ENCODE measurements around the gene DHRS9.
"Not testable (repeated sequence)": the region's sequence is repeated elsewhere in the genome, so short reads cannot be mapped to it uniquely, and the experiment has no call there.

Gene DHRS9

DNA sequence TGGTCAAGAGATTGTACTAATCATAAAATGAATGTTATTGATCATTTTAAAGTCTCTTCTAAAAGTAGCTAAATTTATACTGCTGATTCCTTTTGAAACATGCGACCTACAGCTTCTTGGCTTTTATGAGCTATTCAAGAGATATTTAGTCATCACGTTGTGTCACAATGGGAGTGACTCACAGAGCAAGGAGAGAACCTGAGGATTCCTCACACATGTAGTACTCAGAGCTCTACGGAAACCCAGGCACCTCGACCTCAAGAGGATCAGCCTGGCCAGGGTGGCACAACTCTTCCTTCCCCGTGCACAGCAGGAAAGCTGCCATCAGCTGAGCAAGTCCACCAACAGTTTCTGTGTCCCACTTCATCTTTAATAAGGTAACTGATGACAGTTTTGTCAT lies at the start of gene DHRS9:
Gene DHRS9, plus strand, starts transcription at position 223 of the 400 bp plus-strand sequence. CDS start 12,019 bp downstream, outside the sequence.
- no peak for DNase-seq

DNA sequence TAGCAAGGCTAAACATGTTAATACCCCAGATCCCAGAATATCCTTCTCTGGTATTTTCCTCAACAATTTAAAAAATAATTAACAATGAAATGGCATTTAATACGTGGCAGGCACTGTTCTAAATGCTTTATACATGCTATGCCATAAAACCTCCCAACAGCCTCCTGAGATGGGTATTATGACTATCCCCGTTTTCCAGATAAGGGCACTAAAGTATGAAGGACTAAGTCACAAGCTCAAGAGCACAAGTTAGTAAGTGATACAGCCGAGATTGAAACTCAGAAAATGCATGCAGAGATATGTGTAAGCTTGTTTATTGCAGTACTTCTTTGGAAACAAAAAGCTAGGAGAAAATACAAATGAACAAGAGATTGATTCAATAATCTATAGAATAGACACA lies 46.2 kb upstream of the DHRS9 start:
- DNase-seq: no peak

DNA sequence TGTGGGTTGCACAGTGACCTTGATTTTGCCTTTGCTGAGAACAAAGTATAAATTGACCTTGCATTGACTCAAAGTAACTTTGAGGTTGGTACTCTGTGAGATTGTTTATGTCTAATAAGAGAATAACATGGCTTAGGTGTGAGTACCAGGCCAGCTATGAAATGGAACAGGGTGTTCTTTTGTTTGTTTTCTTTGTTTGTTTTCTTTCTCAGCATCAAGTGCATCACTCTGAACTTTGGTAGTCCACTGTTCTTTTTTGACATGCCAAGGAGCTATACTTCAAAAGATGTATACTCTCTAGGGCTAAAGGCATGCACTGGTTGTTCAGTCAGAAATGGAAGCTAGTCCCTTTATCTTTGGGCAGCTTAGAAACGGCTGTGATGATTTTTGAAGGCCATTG lies 43.3 kb upstream of the DHRS9 start:
- no peak for DNase-seq

DNA sequence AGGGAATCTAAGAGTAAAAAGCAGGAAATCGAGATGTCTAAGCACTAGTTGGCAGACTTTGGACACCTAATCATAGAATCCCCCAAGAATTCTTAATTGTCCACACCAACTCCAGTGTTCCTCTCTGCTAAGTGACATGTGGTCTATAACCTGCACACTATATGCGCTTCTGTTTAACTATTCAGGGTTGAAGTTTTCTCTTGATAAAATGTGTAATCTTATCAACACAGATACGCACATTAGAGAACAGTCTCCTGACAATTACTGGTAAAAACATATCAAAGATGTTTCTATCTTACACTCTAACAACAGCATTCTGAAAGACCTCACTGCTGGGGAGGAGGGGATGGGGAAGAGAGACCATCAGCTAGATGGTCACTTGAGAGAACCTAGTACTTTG lies 42.1 kb upstream of the DHRS9 start:
- DNase-seq: no peak

DNA sequence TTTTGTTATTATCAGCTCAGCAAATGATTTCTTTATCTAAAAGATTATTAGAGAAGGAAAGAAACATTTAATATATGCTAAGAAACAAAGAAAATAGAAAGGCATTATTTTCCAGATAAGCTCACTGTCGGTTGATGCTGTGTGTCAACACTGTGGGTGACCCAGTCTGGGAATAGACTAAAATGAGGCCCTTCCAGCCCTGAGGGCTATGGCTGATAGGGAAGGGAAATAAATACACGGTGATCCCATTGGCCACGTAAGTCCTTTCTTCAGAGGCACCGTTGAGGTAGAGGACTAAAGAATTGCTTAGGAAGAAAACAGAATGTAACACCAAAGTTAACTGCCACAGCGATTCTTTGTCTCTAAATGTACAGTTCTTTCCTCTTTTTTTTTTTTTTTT lies 40.0 kb upstream of the DHRS9 start:
- DNase-seq: no peak

DNA sequence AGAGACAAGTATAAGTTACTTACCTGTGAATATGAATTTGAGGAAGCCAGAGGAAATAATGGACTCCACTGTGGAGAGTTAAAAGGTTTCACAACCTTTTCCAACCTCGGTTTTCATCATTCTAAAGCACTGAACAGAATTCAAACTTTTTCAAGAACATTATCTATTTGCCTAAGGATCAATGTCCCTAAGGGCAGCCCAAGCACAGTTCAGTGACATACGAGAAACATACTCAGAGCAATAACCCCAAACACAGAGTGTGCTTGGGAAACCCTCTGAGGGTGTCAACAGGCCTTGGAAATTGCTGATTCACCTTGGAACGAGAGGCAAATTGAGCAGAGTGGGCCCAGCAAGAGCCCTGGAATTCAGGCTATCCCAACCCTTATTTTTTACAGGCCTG lies 38.2 kb upstream of the DHRS9 start, which contains the start of gene ABCB11:
Gene ABCB11, minus strand, starts transcription at position 123 of the 400 bp plus-strand sequence. CDS start 13,199 bp downstream, outside the sequence.
- DNase-seq: no peak

DNA sequence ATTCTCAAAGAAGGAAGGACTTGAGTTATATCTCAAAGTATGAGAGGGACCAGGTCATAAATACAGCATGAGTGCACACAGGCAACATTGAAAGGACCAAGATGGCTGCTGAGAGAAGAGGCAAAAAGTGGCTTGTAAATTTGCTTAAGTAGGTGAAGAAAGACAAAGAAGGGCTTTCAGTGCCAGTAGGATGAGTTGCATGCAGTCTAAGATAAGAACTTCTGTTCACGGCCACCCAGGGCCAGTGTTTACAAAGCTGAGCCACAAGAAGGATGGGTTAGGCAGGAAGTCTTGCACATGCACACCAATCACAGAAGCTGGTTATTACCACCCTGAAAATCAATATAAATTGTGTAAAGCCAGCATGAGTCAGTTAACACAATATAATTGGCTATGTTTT lies 35.1 kb upstream of the DHRS9 start:
- no peak for DNase-seq

DNA sequence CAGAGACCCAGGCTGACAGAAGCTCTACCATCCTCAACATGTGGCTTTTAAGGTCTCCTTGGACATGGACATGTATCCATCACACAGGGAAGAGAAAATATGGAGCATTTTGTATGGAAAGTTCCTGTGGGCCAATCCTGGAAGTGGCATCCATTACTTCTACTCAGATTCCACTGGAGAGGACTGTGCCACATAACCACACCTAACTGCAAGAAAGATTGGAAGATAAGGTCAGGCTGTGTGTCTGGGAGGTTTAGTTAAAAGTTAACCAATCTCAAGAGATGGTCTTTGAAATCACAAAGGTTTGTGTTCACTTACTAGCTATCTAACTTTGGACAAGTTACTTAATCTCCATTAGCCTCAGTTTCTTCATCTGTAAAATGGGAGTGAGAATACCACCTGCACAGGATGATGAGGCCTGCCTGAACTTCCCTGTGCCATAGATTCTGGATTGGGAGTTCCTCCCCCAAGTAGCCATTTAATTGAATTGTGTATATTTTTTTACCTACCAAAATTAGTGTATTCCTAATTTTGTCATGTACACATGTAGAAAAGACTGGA lies 34.3 kb upstream of the DHRS9 start:
- no peak for DNase-seq

DNA sequence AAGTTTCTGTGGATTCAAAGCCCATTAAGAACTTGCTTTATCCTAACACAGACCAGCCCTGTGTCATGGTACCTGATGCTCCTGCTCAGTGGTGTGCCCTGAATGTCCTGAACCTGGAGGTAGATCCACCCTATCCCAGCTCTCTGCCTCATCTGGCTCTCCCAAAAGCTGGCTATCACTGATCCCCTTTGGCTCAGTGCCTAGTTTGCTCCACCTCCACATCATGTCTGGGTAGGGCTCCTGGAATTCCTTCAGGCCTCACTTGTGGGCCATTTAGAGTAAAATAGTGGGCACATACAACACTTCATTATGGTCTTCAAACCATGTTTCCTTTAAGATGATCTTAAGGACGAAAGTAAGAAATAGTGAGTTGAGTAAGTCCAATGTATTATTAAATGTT lies 33.5 kb upstream of the DHRS9 start:
- no peak for DNase-seq

DNA sequence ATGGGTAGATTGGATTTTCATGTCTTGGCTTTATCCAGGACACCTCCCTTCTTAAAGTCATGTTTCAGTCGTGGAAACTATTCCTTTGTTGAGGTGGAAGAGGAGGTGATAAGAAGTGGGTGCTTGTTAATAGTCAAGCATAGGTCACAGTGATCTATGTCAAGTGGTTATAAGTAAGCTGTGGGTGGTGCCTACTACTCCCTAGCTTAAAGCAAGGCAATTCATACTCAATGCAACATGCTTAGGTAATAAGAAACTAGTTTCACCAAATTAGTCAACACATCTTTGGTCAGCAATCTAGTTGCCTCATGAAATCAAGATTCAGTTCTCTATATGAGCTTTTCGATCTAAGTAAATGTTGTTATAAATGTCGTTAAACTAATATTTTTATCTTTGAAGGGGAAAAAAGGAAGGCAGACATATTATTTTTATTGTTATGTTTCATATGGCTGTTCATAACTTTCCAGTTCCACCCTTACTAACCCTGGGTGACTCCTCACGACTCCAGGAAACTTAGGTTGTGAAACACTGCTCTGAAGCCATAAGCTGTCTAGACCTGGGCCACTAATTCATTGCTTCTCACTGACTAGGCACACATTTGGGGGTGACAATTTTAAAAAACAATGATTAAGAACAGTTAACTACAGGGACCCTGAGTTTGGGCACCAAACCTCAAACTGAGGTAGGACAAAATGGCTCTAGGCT lies 32.5 kb upstream of the DHRS9 start:
- DNase-seq: no peak

DNA sequence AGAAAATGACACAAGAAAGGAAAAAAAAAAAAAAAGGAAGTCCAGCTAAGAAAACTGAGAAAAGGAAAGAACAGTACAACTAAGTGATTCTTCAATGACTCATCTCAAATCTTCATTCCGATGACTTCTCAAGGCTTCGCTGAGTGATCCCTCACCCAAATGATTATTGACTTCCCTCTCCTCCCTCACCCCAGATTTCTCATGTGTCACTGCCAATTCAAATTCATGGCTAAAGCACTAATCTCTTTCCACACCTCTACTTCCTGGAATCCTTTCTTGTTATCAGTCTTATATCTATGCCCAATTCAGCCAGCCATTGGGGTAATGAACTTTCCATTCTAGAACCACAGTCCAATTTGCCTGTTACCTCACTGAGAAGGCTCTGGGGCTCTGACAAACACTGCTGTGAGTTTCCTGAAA lies 31.0 kb upstream of the DHRS9 start:
- no peak for DNase-seq

DNA sequence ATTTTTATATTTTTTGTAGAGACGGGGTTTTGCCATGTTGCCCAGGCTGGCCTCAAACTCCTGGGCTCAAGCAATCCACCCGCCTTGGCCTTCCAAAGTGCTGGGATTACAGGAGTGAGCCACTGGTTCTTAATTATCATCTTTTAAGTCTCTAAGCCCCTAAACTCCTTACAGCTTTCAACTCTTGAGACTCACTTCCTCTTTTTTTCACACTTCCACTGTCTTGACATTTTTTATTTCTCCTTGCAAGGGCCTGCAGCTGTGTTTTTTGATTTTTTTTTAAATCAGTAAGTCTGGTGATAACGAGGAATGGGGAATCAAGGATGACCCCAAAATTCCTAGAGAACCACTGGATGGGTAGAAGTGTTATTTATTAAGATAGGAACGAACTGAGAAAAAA lies 29.7 kb upstream of the DHRS9 start:
- no peak for DNase-seq

DNA sequence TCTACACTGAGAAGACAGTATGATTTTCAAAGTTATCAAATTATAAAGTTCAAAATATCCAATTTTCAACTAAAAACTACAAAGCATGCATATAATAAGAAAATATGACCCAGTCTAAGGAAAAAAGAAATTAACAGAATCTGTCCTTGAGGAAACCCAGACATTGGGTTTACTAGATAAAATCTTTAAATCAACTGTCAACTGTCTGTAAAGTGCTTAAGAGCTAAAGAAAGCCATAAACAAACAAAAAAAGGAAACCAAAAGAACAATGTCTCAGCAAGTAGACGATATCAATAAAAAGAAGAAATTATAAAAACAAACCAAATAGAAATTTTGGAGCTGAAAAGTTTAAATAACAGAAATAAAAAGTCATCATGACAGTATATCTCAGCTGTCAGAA lies 27.8 kb upstream of the DHRS9 start:
- DNase-seq: no peak

DNA sequence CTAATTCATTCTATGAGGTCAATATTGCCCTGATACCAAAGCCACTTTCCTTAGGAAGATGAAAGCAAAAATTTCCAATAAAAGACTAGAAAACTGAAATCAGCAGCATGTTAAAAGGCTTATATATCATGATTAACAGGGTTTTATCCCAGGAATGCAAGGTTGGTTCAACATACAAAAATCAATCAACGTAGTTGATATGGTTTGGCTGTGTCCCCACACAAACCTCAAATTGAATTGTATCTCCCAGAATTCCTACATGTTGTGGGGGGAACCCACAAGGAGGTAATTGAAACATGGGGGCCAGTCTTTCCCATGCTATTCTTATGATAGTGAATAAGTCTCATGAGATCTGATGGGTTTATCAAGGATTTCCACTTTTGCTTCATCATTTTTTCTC lies 26.5 kb upstream of the DHRS9 start:
- DNase-seq: no peak

DNA sequence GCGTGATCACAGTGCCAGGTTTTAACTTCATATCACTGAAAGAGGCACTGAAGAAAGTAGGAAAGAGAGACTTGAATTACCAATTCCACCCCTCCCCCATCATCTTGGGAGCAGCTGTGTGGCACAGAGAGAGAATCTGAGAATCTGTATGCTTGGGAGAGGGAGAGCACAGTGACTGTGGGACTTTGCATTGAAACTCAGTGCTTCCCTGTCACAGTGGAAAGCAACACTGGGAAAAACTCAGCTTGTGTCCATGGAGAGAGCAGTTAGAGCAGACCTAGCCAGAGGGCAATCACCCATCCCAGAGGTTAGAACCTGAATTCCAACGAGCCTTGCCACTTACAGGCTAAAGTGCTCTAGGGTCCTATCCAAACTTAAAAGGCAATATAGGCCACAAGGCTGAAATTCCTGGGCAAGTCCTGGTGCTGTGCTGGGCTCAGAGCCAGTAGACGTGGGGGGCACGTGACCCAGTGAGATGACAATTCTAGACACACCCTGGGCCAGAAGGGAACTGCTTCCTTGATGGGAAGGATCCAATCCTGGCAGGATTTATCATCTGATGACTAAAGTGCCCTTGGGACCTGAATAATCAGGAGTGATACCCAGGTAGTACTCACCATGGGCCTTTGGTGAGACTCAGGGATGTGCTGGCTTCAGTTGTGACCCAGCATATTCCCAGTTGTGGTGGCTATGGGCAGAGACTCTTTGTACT lies 22.8 kb upstream of the DHRS9 start:
- DNase-seq: no peak

DNA sequence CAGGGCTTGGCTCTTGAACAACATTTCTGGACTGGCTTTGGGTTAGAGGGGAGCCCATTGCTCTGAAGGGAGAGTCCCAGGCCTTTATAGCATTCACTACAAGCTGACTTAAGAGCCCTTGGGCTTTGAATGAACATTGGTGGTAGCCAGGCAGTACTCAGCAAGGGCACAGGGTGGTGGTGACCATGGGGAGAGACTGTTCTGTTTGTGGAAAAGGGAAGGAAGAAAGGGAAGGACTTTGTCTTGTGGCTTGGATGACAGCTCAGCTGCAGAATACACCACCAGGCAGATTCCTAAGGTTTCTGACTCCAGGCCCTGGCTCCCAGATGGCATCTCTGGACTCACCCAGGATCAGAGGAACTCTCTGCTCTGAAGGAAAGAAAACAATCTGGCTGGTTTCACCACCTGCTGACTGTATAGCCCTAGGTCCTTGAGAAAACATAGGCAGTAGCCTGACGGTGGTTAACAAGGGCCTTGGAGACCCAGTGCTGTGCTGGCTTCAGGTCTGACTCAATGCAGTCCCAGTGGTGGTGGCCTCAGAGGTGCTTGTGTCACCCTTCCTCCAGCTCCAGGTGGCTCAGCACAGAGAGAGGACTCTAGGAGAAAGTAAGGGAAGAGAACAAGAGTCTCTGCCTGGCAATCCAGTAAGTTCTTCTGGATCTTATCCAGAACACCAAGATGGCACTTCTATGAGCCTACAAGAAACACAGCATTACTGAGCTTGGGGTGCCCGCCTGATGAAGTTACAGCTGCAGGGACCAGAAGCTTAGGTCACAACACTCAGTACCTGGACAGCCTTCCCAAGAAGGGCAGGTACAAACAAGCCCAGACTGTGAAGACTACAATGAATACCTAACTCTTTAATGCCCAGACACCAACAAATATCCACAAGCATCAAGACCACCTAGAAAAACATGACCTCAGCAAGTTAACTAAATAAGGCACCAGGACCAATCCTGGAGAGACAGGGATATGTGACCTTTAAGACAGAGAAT lies 21.8 kb upstream of the DHRS9 start:
- DNase-seq: no peak

DNA sequence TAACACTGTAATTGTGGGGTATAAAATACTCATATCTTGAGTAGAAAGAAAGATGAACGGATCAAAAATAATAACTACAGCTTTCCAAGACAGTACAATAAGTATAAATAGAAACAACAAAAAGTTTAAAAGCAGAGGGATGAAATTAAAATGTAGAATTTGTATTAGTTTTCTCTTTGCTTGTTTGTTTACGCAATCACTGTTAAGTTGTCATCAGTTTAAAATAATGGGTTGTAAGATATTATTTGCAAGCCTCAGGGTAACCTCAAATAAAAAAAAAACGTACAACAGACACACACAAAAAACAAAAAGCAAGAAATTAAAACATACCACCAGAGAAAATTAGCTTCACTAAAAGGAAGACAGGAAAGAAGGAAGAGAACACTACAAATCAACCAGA lies 20.2 kb upstream of the DHRS9 start:
- no peak for DNase-seq

DNA sequence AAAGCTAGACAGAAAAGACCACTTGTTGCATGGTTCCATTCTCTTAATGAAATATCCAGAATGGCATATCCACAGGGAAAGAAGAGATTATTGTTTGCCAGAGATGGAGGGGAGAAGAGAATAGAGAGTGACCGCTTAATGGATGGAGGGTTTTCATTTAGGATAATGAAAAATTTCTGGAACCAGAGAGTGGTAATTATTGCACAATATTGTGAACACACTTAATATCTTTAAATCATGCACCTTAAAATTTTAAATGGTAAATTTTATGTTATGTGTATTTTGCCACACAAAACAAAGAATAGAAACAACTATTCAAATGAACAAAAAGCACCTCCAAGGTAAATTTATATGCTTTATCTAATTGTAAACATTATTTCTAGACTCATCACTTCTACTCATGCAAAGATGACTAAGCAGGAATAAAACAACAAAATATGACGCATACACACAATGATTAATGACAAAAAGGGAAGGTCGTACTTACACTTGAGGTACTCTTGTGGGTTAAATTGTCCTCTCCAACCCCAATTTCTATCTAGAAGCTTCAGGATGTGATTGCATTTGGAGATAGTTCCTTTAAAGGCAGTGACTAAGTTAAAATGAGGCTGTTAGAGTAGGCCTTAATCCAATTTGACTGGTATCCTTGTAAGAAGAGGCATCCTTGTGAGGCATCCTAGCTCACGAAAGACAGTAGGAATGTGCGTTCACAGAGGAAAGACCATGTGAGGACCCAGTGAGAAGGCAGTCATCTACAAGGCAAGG lies 18.7 kb upstream of the DHRS9 start:
- DNase-seq: no peak

DNA sequence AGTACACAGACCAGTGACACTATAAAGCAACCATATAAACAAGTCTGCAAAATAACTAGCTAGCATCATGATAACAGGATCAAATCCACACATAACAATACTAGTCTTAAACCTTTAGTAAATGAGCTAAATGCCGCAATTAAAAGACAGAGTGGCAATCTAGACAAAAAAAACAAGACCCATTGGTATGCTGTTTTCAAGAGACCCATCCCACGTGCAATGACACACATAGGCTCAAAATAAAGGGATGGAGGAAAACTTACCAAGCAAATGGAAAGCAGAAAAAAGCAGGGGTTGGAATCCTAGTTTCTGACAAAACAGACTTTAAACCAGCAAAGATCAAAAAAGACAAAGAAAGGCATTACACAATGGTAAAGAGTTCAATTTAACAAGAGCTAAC lies 14.8 kb upstream of the DHRS9 start:
- not testable (repeated sequence) for DNase-seq

DNA sequence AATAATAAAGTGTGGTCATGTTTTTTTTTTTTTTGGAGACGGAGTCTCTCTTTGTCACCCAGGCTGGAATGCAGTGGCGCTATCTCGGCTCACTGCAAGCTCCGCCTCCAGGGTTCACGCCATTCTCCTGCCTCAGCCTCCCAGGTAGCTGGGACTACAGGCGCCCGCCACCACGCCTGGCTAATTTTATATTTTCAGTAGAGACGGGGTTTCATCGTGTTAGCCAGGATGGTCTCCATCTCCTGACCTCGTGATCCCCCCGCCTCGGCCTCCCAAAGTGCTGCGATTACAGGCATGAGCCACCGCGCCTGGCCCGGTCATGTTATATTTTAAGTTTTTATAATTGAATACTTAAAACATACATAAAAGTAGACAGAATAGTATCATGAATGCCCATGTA lies 5.2 kb upstream of the DHRS9 start:
- not testable (repeated sequence) for DNase-seq

DNA sequence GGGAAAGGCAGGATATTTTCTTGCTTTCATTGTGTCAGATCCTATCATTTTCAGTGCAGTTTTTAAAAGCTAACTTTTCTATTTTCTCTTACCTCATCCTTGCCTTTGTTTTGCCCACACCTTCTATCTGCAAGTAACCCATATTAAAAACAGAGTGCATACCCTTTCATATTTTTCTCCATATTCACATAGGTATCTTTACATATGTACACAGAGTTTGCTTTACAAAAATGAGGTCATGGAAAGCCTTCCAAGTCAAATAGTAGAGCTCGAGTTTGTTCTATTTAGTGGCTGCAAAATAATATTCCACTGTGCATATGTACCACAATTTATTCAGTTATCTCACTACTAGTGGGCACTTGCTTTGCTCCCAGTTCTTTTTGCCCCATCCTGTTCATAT lies 3.9 kb upstream of the DHRS9 start:
- no peak for DNase-seq

DNA sequence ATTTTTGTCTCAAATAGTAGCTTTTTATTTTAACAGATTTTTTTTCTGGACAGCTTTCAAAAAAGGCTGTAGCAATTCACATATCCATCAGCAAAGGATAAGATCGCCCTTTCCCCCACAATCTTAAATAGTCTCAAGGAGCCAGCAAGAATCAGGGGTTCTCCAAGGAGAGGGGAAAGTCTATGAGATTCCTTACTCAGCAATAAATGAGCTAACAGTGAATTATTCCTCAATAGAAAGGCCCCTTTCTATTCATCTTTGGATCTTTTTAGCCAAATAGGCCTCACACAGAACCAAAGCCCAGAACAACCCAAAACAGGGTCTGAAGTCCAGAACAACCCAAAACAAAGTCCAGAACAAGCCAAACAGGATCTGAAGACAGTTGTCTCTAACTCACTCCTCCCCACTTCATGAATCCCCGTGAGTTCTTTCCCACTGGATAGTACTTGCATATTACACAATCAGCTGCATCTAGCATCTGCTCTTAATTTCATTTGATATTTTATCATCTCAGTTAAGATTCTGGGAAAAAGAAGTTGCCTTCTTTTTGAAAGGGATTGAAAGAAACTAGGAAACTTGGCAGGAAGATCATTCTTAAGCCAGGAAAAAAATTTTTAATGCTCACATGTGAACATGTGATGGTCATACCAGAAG lies 3.4 kb upstream of the DHRS9 start:
- DNase-seq: no peak
